Cardiac septum (tissue), 1 donor: ENCODE measurements around the gene SOX21. TPM values are rescaled to one million over a fixed set of nuclear protein-coding genes. Genes with fewer than 3 reads are reported as not detected.
"Not testable (repeated sequence)": the region's sequence is repeated elsewhere in the genome, so short reads cannot be mapped to it uniquely, and the experiment has no call there.

Experiments
- DNase-seq: peaks from one replicate; pipeline ENCODE4 v3.0.0-alpha.2; 2020; ENCODE audit warnings: low spot score
- intact Hi-C: fragments of 100-400 bp; cut with DNase I; formaldehyde crosslinking; loops from one replicate; pipeline ENCODE4 v1.14.0; 2022
- long read RNA-seq: library from polyadenylated mRNA; unstranded; transcript quantifications from one replicate; pipeline ENCODE4 v2.0.0, GENCODE V29; 2021
- total RNA-seq: library from RNA; stranded (reverse); fragmentation: NEBNext Ultra II Directional; extraction: Animal tissue kit (Norgen Biotek cat#: 25700); gene quantifications from one replicate; pipeline ENCODE4 v1.2.1, GENCODE V29; 2021
- donor health status: DM: no; HTN: no; CAD: no.

Gene SOX21
- total RNA-seq = not detected
- long read RNA-seq = 0 reads

DNA sequence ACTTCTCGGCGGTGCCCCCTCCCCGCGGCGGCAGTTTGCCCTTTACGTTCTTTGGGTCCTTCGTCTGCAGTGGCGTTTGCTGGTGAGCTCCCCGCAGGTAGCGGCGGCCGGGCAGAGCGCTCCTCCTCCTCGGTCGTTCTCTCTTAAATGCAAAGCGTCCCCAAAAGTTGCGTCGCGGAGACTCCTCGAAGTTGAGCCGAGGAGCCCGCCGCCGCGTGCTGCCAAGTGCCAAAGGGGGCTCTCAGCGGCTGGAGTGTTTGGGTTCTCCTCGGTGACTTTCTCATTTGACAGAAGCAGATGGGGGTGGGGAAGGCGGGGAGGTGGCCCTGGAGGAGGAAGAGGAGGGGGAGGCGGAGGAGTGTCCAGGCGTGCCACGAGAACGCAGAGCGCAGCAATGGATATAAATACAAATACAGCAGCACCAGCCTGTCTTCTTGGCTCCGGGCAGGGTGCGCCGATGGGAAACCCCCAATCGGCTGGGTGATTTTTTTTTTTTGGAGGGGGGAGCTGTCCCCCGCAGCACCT is at the start of gene SOX21:
Gene SOX21, minus strand, starts transcription at position 259 of the 525 bp plus-strand sequence. CDS start 496 bp downstream, outside the sequence.
- no peak for DNase-seq
- intact Hi-C loops = no loop called here

DNA sequence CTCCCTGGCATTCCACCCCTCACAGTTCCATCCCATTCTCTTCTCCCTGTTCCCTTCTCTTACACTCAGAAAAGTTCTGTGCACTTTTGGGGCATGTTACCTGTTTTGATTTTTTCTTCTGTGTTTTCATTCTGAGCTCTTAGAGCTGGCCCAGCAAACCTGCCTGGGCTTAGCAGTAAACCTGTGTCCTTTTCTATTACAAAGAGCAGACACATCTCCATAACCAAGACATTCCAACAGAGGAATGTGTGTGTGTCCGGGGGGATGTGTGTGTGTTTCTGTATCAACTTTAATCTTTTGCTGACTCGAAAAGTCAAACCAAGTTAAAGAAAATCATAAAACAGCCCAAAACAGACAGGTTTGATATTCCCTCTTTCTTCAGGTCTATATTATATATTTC is 49.1 kb upstream of the SOX21 start:
- intact Hi-C loops = no loop called here
- no peak for DNase-seq

DNA sequence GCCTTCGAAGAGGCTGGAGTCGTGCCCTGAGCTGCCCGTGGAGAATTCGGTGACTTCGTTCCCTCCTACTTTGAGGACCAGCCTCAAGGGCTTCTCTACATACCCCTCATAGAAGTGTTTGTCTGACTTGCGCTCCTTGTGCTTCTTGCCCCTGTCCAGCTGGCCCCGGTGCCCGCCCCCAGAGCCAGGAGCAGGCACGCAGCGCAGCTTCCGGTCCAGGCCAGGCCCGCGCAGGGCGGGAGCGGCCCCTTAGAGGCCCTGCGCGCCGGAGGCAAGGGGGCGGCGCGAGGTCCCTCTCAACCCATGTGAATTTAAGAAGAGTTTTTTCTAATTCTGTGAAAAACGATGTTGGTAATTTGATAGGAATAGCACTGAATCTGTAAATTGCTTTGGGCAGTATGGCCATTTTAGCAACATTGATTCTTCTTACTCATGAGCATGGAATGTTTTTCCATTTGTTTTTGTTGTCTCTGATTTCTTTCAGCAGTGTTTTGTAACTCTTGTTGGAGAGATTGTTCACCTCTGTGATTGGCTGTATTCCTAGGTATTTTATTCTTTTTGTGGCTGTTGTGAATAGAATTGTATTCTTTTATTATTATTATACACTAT is 46.9 kb upstream of the SOX21 start:
- DNase-seq = no peak
- intact Hi-C loops = no loop called here

DNA sequence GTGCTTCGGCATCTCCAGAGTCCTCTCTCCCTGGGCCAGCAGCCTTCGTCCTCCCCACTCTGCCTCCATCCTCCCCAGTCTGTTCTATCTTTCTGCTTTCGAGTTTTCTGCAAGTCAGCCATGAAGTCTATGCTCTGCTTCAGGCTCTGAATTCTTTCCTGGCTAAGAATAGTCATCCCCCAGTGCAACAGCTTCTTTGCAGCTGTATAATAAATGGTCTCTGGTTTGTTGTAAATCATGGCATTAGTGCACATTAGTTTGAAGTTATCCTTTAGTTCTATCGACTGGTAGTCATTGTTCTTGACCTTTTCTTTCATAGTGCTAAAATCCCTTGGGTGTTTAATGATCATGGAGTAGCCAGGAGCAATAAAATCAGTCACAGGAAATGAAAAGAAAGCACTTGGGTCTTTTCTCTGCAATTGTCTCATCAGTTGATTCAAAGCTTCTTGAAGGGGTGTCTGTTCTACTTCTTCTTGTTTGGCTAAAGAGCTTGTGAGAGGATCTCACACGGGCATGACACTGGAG is 46.2 kb upstream of the SOX21 start:
- intact Hi-C loops = no loop called here

DNA sequence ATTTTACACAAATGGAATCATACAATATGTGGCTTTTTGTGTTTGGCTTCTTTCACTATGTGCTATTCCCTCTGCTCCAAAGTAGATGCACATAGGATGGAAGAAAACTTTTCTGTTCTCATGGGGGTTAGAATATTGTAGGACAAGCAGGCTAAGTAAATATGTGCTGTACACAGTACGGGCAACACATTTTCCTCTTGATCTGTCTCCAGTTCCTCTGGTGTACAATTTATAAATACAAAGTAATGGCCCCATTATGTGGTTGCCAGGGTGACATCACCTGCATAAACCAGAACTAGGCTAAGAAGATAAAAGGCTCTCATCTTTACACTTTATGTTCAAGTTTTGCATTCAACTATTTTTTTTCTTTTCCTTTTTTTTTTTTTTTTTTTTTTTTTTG is 41.0 kb upstream of the SOX21 start:
- DNase-seq = no peak
- intact Hi-C loops = no loop called here

More for the DNA sequence above, 46.2 kb upstream of the SOX21 start:
- DNase-seq = no peak

DNA sequence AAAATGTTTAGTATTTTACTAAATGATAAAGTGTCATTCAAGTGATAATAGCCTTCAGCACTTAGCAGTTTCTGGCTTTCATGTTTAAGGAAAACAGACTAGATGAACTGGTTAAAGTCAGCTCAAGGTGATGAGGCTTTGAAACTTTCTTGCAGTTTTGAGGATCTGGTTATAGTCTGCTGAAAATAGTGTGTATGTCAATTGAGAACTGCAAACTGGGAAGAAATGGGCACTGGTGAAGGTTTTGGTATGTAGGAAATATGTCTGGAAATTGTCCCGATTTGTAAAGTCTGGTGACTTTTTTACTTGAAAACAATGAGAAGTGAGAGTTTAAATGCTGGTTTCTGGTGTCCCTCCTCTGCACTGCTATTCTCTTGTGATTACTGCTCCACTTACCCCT is 36.8 kb upstream of the SOX21 start:
- no peak for DNase-seq
- intact Hi-C loops = no loop called here

DNA sequence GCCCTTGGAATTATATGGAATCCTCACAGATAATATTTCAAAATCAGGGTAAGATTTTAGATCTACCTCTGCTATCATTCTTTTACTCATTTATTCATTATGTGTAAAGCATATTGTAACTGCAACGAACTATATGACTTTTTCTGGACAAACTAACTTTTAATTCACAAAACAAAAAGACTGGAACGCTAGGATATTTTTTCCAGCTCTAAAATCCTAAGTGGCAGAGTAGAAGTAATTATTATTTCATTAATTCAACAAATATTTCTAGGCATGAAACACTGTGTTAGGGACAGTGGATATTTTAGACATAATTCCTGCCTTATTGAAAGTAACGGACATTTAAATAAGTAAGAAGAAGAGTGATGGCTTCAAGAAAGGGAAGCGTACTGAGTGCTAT is 26.9 kb upstream of the SOX21 start:
- intact Hi-C loops = no loop called here
- no peak for DNase-seq

DNA sequence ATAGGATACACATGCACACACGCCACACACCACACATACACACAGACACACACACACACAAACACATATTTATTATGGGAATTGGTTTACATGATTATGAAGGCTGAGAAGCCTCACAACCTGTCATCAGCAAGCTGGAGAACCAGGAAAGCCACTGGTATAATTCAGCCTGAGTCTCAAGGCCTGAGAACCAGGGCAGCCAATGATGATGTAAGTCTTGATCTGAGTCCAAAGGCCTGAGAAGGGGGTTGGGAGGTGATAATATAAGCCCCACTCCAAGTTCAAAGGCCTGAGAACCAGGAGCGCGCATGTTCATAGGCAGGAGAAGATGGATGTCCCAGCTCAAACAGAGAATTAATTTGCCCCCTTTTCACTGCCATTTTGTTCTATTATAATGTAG is 18.7 kb upstream of the SOX21 start:
- intact Hi-C loops = no loop called here
- no peak for DNase-seq

DNA sequence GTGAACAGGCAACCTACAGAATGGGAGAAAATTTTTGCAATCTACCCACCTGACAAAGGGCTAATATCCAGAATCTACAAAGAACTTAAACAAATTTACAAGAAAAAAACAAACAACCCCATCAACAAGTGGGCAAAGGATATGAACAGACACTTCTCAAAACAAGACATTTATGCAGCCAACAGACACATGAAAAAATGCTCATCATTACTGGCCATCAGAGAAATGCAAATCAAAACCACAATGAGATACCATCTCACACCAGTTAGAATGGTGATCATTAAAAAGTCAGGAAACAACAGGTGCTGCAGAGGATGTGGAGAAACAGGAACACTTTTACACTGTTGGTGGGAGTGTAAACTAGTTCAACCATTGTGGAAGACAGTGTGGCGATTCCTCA is 17.6 kb upstream of the SOX21 start:
- DNase-seq, intact Hi-C loops: not testable (repeated sequence)

DNA sequence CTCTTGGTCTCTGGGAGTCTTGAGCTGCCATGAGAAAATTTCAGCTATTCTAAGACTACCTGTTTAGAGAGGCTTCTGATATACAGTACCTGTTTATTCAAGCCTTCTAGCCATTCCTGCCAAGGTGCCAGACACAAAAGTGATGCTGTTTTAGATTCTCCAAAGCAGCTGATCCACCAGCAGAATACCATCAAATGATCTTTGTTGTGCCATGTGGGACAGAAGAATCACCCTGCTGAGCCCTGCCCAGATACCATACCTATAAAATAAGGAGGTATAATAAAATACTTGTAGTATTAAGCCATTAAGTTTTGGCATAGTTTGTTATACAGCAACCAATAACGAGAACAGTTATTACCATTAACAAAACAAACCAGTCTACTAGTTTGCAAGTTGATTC is 14.1 kb upstream of the SOX21 start:
- no peak for DNase-seq
- intact Hi-C loops = no loop called here

DNA sequence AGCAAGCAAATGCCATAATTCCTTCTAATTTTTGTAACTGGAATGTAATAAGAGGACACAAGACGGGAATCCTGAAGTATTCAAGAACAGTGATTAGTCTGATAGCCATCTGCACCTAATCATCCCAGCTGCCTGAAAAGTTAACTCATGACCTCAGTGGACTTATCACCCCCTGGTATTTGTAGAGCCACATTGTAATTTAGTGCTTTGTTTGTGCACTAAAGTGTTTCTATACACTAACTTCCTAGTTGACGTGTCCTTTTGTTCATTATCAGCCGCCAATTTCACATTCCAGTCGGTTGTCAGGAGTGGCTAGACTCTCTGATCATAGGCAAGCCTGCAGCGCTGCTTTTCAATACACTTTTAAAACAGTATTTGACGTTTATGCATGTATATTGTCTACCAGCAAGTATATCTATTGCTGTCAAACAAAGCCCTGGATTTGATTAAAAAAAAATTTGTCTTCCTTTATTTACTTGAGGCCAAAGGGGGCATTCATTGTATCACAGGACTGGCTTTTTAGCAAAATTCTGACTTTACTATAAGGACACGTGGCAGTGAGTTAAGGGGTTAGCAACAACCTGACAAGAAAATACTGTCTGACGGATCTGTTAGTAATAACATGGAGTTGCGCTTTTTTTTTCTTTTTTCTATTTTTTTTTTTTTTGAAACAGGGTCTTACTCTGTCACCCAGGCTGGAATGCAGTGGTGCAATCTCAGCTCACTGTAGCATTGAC is 10.4 kb upstream of the SOX21 start:
- intact Hi-C loops = no loop called here
- DNase-seq = no peak

DNA sequence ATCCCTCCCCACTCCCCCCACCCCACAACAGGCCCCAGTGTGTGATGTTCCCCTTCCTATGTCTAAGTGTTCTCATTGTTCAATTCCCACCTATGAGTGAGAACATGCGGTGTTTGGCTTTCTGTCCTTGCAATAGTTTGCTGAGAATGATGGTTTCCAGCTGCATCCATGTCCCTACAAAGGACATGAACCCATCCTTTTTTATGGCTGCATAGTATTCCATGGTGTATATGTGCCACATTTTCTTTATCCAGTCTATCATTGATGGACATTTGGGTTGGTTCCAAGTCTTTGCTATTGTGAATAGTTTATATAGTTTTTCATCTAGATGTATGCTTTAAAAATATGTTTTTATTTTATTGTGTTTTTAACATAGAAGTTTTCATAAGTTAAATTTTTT is 6.4 kb upstream of the SOX21 start:
- intact Hi-C loops = not testable (repeated sequence)

DNA sequence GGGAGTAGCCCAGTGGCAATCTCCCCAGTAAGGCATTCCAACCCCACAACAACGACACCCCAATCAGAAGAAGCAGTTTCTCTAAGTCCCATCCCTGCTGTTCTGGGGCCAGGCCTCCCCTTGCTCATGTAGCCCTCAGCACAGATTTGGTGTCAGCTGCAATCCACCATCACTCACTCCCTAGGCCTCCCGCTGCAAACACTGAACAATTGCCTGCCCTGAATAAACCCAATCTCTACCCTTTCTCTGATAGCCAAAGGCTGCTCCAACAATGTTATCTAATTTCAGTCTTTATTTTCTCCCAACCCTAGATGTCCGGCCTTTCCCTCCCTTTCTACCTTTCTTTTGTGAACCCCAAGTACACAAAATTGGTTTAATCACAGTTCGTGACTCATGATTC is 5.6 kb upstream of the SOX21 start:
- no peak for DNase-seq
- intact Hi-C loops = no loop called here

More for the DNA sequence above, 6.4 kb upstream of the SOX21 start:
- DNase-seq = not testable (repeated sequence)

DNA sequence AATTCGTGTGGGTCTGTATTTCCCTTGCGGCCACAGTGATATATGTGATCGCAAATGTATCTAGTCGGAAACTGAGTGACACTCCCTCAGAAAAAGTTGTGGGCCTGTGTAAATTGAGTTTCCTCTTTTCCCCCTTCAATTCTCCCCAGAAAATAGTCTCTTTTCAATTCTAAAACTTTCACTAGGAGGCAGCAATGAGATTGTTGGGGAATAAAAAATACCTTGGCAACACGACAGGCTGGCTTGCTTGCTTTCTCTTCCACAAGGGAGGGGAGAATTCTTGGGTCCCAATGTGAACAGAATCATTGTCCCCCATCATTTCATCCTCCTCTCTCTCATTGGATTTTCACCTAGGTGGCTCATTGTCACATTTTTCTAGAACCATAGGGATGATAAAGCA is 3.7 kb upstream of the SOX21 start:
- DNase-seq = no peak
- intact Hi-C loops = no loop called here

DNA sequence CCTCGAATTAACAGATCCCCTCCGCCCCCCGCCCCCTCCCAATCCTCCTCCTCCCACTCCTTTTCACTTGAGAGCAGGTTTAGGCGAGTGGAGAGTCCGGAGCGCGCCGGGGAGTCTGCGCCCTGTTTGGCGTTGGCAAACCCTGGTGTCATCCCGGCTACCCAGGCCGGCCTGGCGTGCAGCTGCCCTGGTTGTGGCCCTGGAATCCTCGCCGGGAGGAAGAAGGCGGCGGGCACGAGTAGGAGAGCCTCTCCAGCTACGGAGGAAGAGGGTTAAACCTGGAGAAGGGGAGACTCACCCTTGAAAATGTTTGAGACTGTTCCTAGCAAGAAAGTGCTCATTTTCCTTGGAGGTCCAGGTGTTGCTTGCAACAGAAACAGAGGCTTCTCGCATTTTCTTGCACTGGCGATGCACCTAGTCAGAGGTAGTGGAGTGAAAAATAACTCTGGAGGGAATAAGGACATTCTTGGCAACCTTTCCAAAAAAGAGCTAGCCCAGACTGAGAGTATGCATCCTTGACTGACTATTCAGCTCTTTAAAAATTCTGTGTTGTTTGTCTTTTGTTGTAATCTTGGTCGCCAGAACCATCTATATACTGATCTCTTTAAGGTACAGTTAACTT is 1.3 kb upstream of the SOX21 start:
- intact Hi-C loops = no loop called here
- no peak for DNase-seq

DNA sequence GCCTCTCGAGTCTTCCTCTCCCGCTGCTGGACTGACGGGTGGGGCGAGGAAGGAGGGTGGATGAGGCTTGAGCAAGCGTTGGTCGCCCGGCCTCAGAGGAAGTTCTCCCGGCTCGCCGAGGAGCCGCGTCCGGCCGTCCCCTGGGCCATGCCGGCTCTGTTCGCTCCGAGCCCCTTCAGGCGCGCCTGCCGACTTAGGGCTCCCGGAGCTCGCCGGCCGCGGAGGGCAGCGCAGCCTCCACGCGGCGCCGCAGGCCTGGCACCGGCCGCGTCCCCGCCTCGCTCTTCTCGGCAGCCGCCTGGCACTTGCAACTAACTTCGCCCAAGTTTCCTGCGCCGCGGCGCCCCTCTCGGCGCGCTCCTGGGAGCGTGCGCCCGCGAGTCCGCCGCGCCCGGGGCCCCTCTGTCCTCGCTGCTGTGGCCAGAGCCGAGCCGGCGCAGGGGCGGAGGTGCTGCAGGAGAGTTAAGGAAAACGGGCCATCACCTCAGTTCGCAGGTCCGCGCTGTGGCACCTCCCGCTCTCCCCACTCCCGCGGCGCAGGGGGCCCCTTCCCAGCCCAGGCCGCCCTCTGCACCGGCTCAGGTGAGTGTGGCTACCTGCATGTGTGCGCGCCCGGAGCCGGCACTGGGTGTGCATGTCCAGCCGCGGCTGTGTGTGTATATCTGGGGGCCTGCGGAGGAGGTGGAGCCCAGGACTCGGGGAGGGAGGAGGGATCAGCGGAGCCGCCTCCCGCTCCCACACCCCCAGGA is 641 bp upstream of the SOX21 start:
- intact Hi-C loops = no loop called here
- no peak for DNase-seq

DNA sequence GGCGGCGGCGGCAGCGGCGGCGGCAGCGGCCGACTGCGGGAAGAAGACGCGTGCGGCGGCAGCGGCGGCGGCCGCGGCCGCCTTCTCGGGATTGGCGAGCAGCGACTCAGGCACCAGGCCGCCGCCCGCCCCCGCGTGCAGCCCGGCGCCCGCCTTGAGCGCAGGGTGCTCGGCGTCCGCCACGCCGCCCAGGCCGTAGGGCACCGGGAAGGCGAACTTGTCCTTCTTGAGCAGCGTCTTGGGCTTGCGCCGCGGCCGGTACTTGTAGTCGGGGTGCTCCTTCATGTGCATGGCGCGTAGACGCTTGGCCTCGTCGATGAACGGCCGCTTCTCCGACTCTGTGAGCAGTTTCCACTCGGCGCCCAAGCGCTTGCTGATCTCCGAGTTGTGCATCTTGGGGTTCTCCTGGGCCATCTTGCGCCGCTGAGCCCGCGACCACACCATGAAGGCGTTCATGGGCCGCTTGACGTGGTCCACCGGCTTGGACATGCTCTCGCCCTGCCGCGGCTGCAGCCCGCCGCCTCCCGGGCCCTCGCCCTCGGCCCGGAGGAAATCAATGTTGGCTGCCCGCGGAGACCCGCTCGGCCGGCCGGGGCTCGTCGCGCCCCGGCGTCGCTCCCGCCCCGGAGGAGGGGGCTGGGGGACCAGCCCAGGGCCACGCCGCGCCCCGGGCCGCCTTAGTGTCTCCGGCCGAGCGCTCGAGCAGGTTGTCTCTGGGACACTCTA is 621 bp downstream of the SOX21 start:
- intact Hi-C loops = no loop called here
- DNase-seq = no peak

DNA sequence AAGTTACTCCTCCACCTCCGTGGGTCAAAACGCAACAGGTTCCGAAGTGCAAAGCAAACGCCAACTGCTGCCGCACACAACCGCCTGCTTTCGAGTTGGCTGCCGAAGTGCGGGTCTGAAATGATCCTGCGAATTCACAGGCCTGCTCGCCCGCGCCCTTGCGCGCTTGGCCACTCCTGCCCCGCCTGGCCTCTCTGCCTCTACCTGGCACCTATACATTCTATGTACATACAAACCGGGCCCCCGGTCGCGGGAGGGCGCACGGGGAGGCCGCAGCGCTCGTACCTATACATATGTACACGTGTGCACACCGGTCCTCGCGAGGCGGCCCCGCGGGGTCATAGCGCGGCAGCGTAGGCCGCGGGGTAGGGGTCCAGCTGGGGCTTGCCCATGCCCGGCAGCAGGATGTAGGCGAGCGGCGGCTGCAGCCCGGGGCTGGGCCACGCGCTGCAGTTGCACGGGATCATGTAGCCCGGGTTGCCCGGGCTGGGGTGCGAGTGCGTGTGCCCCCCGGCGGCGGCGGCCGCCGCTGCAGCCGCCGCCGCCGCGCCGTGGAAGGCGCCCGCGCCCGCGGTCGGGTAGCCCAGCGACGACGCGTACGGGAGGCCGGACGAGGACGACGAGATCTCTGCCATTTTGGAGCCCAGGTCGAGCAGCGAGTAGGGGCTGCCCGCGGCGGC is 1.3 kb downstream of the SOX21 start:
- DNase-seq = no peak
- intact Hi-C loops = no loop called here
